GM10266 (cell line): ENCODE data around the gene CECR2.

Experiments used
- DNase-seq: peaks from one replicate; pipeline ENCODE4 v3.0.0; 2012; ENCODE audit errors: extremely low spot score
- CTCF ChIP-seq: IDR thresholded peaks from 2 replicates; pipeline ENCODE4 v1.5.1; 2012; ENCODE audit warnings: mild to moderate bottlenecking, low read depth; ENCODE audit not compliant: control insufficient read depth, insufficient read depth; ENCODE audit errors: missing control alignments

The CECR2 gene

GRCh38 chr22:17430412-17430811, 61.2 kb downstream of the CECR2 start:
- no peak for DNase-seq
- TF ChIP-seq CTCF: no peak

- no peak for DNase-seq
- no peak for TF ChIP-seq CTCF
Observed at GRCh38 chr22:17431179-17431578, 61.9 kb downstream of the CECR2 start.

GRCh38 chr22:17434856-17435255, 65.6 kb downstream of the CECR2 start:
- no peak for TF ChIP-seq CTCF
- no peak for DNase-seq

GRCh38 chr22:17435375-17435774, 66.1 kb downstream of the CECR2 start:
- no peak for DNase-seq
- TF ChIP-seq CTCF: no peak

- no peak for DNase-seq
- TF ChIP-seq CTCF: no peak
Observed at GRCh38 chr22:17436382-17436980, 67.2 kb downstream of the CECR2 start.

- TF ChIP-seq CTCF: no peak
- DNase-seq: no peak
Observed at GRCh38 chr22:17436981-17437412, 67.7 kb downstream of the CECR2 start.

- DNase-seq: no peak
- TF ChIP-seq CTCF: no peak
Observed at GRCh38 chr22:17438026-17438425, 68.8 kb downstream of the CECR2 start.
